ENCODE measurements around the gene LRRC4B.
A peak's percentile ranks its signal among the peaks of the same experiment; 100 is the strongest.

LRRC4B gene

DNA sequence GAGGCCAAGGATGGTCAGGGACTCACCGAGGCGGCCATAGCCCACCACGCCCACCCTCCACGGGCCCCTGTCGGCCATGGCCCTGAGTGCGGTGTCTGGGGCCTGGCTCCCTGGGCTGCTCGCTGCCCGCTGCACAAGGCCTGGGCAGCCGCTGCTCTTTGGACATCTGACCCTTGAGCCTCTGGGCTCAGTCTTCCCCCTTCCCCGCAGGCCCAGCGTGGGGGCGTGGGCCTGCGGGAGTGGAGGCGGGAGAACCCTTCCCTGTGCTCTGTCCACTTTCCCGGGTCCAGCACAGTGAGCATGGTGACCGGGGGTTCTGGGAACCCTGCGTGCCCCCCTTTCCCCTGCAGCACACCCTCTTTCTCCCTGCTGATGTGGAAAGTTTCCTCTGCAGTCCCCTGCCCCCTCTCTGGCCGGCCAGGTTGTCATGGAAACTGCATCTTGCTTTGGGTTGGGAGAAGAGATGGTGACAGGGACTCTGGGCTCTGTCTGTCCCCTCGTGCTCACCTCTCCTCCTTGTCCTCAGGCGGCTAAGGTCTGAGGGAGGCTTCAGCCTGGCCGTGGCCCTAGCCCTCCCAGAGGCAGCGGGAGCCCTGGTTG, 54.4 kb downstream of the LRRC4B start, which contains the start of gene ASPDH:
TSS of gene ASPDH (minus strand) at position 168 of the 600 bp plus-strand sequence. CDS start at position 78, 90 bp downstream.
- H3K4me3 ChIP-seq (ENCODE audit: control insufficient read depth, low read depth, low read length) = no peak within 1 kb of the TSS
- DNase-seq (ENCODE audit: low read depth) = no peak
- TF ChIP-seq, protein P1, sequence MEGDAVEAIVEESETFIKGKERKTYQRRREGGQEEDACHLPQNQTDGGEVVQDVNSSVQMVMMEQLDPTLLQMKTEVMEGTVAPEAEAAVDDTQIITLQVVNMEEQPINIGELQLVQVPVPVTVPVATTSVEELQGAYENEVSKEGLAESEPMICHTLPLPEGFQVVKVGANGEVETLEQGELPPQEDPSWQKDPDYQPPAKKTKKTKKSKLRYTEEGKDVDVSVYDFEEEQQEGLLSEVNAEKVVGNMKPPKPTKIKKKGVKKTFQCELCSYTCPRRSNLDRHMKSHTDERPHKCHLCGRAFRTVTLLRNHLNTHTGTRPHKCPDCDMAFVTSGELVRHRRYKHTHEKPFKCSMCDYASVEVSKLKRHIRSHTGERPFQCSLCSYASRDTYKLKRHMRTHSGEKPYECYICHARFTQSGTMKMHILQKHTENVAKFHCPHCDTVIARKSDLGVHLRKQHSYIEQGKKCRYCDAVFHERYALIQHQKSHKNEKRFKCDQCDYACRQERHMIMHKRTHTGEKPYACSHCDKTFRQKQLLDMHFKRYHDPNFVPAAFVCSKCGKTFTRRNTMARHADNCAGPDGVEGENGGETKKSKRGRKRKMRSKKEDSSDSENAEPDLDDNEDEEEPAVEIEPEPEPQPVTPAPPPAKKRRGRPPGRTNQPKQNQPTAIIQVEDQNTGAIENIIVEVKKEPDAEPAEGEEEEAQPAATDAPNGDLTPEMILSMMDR (conservative IDR thresholded peaks at IDR 0.05; ENCODE audit: control insufficient read depth, insufficient read depth, low read depth, low read length) = no peak

DNA sequence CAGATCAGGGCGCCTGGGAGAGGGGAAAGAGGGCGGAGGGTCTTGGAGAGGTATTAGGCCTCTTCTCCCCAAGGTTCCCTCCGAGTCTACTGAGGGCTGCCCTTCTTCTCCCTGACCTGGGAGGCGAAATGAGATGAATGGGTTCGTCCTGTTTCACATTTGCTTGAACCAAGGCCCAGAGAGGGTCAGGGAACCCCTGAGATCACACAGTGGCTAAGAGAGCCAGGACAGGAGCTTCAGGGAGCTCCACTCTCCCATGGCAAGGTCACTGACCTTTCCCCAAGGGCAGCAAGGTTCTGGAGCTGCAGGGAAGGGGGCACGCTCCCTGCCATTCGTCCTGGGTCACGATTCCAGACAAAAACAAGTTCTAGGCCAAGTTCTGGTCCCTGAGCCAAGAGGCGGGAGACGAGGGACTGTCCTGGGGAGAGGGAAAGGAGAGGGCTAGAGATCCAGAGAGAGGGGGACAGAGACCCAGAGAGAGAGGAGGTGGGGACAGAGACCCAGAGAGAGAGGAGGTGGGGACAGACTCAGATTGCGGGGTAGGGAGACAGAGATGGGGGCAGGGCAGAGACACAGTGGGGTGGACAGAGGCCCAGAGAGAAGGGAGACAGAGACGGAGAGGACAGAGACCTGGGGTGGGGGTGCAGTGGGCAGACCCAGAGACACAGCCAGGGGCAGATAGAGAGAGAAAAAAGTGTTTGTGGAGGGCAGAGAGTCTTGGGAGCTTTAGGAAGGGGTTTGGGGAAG, 55.1 kb downstream of the LRRC4B start:
- H3K4me3 ChIP-seq (ENCODE audit: control insufficient read depth, low read depth, low read length) = no peak overlapping the region
- TF ChIP-seq, protein P1 (conservative IDR thresholded peaks at IDR 0.05; ENCODE audit: control insufficient read depth, insufficient read depth, low read depth, low read length) = no peak
- no peak for DNase-seq (ENCODE audit: low read depth)

DNA sequence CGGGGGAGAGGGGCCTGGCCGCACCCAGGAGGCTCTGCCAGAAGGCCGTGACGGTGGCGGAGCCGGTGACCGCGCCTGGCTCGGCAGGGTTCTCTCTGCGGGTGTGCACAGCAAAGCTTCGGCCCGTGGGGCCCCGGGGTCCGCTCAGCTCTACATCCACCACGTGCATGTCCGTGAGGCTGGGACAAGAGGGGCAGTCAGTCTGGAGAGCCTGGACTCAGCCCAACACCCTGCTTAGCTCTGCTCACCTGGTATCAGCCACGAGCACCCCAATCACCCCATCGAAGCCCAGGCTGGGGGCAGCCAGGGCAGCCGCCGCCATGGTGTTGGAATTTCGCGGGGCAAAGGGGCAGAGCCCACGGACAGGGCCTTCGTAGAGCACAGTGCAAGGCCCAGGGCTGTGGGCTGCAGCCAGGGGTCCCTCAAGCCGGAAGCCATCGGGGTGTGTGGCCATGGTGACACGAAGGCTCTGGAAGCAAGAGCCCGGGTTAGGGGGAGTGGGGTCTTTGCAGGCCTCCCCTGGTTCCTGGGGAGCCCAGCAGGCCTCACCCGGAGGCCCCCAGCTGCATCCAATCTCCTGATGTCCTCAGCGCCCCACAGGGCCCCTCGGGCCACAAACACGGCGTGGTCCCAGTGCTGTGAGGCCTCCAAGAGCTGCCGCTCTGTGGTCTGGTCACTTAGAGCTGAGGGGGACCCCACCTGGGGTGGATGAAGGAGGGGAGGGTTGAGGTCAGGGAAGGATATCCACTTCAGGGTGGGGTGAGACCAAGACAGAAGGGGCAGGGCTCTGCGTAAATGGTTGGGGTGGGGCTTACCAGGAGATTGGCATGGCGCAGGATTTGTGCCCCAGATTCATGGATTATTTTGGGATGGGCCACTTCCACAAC, 55.9 kb downstream of the LRRC4B start:
- no peak overlapping the region for H3K4me3 ChIP-seq (ENCODE audit: control insufficient read depth, low read depth, low read length)
- DNase-seq (ENCODE audit: low read depth) = no peak
- TF ChIP-seq, protein P1 (conservative IDR thresholded peaks at IDR 0.05; ENCODE audit: control insufficient read depth, insufficient read depth, low read depth, low read length) = no peak

DNA sequence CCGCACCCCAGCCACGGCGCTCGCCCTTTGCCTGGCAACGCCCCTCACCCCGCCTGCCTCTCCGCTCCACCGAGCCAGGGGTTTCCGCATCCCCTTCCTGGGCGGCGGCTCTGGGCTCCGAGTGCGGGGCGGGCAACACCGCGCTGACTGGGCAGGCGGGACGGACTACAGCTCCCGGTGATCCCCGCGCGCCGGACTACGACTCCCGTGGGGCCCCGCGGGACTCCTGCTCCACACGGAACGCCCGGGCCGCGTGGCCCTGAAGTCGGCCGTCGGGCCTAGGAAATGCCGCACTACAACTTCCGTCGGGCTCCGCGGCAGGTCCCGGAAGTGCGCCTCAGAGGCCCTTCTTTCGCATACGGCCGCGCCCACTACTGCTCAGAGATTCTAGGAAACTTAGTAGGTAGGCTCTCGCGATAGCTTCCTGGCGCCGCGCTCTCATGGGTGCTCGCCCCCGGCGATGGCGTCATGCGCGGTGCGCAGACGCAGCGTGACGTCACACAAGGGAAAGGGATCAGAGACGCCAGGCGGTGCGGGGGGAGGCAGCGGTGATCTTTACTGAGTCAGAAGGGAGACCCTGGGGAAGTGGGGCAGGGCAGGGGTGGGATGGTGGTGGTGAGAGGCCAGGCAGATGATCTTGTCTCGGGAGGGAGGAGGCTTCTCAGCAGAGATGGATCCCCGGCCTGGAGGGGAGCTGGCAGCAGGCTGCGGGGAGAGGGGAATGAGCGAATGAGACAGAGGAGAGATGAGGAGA, 57.0 kb downstream of the LRRC4B start, which contains the start of gene JOSD2:
TSS of gene JOSD2 (minus strand) at position 123 of the 754 bp plus-strand sequence. CDS start 760 bp downstream, outside the sequence.
- peak within 1 kb of the TSS; percentile 82 for H3K4me3 ChIP-seq (ENCODE audit: control insufficient read depth, low read depth, low read length)
- peak; percentile 99 for DNase-seq (ENCODE audit: low read depth)
- TF ChIP-seq, protein P1 (conservative IDR thresholded peaks at IDR 0.05; ENCODE audit: control insufficient read depth, insufficient read depth, low read depth, low read length) = no peak

DNA sequence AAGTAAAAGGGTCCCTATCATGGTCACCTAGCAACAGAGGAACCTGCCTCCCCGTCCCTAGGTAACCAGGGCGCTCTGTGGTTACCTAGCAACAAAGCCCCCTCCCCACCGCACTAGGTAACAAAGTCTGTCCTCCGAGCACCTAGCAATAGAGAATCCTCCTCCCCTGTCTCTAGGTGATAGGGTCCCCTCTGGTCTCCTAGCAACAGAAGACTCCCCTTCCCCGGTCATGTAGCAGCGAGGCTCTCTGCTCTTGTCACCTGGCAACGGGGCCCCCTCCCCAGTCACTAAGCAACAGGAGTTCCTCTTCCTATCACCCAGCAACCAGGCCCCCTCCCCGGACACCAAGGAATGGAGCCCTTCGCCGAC, 57.6 kb downstream of the LRRC4B start:
- DNase-seq (ENCODE audit: low read depth) = no peak
- TF ChIP-seq, protein P1 (conservative IDR thresholded peaks at IDR 0.05; ENCODE audit: control insufficient read depth, insufficient read depth, low read depth, low read length) = no peak
- H3K4me3 ChIP-seq (ENCODE audit: control insufficient read depth, low read depth, low read length) = peak overlapping the region; percentile 82
